GM23338 (cell line): Measurements from ENCODE around the gene NRF1.

Experiments
- CREB1 ChIP-seq: fragments of 250-450 bp; sonication (Bioruptor Pico); IDR thresholded peaks from 2 replicates; pipeline ENCODE4 v1.5.0; 2020; ENCODE audit warnings: low read depth, mild to moderate bottlenecking, moderate library complexity
- EZH2 ChIP-seq: fragments of 200-600 bp; sonication (generic); IDR thresholded peaks from one replicate; pipeline ENCODE4 v1.8.0; 2017; ENCODE audit warnings: antibody characterized with exemption, mild to moderate bottlenecking, low read depth; ENCODE audit not compliant: unreplicated experiment
- EZH2phosphoT487 ChIP-seq: fragments of 200-600 bp; sonication (generic); IDR thresholded peaks from one replicate; pipeline ENCODE4 v1.8.1; 2018; ENCODE audit warnings: antibody characterized with exemption; ENCODE audit not compliant: unreplicated experiment
- JUNB ChIP-seq: IDR thresholded peaks from one replicate; pipeline ENCODE4 v1.6.1; 2016; ENCODE audit warnings: antibody characterized with exemption; ENCODE audit not compliant: unreplicated experiment
- NANOG ChIP-seq: IDR thresholded peaks from 2 replicates; pipeline ENCODE4 v1.6.1; 2016; ENCODE audit warnings: antibody characterized with exemption, borderline replicate concordance
- POLR2AphosphoS5 ChIP-seq: IDR thresholded peaks from 2 replicates; pipeline ENCODE4 v1.6.1; 2016; ENCODE audit warnings: antibody characterized with exemption, low read depth
- STAT1 ChIP-seq: IDR thresholded peaks from one replicate; pipeline ENCODE4 v1.6.1; 2016; ENCODE audit warnings: antibody characterized with exemption; ENCODE audit not compliant: unreplicated experiment
- ZNF114 ChIP-seq: fragments of 250-450 bp; sonication (Bioruptor Pico); IDR thresholded peaks from 2 replicates; pipeline ENCODE4 v1.5.0; 2020; ENCODE audit warnings: mild to moderate bottlenecking, moderate library complexity
- ZNF331 ChIP-seq: fragments of 250-450 bp; sonication (Bioruptor Pico); IDR thresholded peaks from 2 replicates; pipeline ENCODE4 v1.5.0; 2020; ENCODE audit warnings: low read depth, mild to moderate bottlenecking, moderate library complexity
- TF ChIP-seq, protein P1 (sequence below), 2 experiments: fragments of 200-600 bp in 1 of 2; sonication (generic) in 1 of 2; conservative IDR thresholded peaks; 2 replicates each; pipeline versions ENCODE4 v1.5.1 to v1.6.1; 2016 to 2017; ENCODE audit warnings: antibody characterized with exemption in 2 of 2, low read depth in 2 of 2, mild to moderate bottlenecking in 2 of 2, moderate library complexity in 1 of 2
- TF ChIP-seq, protein P2 (sequence below): IDR thresholded peaks from 2 replicates; pipeline ENCODE4 v1.6.1; 2016; ENCODE audit warnings: antibody characterized with exemption
- TF ChIP-seq, protein P3 (sequence below): IDR thresholded peaks from one replicate; pipeline ENCODE4 v1.6.1; 2018; ENCODE audit warnings: antibody characterized with exemption; ENCODE audit not compliant: unreplicated experiment

- no peak for TF ChIP-seq CREB1 (CRISPR knock-in tag)
- TF ChIP-seq, protein P1, sequence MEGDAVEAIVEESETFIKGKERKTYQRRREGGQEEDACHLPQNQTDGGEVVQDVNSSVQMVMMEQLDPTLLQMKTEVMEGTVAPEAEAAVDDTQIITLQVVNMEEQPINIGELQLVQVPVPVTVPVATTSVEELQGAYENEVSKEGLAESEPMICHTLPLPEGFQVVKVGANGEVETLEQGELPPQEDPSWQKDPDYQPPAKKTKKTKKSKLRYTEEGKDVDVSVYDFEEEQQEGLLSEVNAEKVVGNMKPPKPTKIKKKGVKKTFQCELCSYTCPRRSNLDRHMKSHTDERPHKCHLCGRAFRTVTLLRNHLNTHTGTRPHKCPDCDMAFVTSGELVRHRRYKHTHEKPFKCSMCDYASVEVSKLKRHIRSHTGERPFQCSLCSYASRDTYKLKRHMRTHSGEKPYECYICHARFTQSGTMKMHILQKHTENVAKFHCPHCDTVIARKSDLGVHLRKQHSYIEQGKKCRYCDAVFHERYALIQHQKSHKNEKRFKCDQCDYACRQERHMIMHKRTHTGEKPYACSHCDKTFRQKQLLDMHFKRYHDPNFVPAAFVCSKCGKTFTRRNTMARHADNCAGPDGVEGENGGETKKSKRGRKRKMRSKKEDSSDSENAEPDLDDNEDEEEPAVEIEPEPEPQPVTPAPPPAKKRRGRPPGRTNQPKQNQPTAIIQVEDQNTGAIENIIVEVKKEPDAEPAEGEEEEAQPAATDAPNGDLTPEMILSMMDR (conservative IDR thresholded peaks at IDR 0.05; ENCODE audit: low read depth in 2 of 2), result no peak
- TF ChIP-seq EZH2, result no peak
- no peak for TF ChIP-seq POLR2AphosphoS5
- TF ChIP-seq, protein P2, sequence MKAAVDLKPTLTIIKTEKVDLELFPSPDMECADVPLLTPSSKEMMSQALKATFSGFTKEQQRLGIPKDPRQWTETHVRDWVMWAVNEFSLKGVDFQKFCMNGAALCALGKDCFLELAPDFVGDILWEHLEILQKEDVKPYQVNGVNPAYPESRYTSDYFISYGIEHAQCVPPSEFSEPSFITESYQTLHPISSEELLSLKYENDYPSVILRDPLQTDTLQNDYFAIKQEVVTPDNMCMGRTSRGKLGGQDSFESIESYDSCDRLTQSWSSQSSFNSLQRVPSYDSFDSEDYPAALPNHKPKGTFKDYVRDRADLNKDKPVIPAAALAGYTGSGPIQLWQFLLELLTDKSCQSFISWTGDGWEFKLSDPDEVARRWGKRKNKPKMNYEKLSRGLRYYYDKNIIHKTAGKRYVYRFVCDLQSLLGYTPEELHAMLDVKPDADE, result no peak
- TF ChIP-seq, protein P3, sequence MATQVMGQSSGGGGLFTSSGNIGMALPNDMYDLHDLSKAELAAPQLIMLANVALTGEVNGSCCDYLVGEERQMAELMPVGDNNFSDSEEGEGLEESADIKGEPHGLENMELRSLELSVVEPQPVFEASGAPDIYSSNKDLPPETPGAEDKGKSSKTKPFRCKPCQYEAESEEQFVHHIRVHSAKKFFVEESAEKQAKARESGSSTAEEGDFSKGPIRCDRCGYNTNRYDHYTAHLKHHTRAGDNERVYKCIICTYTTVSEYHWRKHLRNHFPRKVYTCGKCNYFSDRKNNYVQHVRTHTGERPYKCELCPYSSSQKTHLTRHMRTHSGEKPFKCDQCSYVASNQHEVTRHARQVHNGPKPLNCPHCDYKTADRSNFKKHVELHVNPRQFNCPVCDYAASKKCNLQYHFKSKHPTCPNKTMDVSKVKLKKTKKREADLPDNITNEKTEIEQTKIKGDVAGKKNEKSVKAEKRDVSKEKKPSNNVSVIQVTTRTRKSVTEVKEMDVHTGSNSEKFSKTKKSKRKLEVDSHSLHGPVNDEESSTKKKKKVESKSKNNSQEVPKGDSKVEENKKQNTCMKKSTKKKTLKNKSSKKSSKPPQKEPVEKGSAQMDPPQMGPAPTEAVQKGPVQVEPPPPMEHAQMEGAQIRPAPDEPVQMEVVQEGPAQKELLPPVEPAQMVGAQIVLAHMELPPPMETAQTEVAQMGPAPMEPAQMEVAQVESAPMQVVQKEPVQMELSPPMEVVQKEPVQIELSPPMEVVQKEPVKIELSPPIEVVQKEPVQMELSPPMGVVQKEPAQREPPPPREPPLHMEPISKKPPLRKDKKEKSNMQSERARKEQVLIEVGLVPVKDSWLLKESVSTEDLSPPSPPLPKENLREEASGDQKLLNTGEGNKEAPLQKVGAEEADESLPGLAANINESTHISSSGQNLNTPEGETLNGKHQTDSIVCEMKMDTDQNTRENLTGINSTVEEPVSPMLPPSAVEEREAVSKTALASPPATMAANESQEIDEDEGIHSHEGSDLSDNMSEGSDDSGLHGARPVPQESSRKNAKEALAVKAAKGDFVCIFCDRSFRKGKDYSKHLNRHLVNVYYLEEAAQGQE, result no peak
- TF ChIP-seq EZH2phosphoT487, result no peak
- TF ChIP-seq JUNB, result no peak
- no peak for TF ChIP-seq ZNF114 (CRISPR knock-in tag)
- no peak for TF ChIP-seq ZNF331 (CRISPR knock-in tag)
- no peak for TF ChIP-seq STAT1
- TF ChIP-seq NANOG, result no peak
Measured at GRCh38 chr7:129800901-129801300, 189.4 kb downstream of the NRF1 start.
